Stimulated activated CD8-positive, alpha-beta memory T cell treated with anti-CD3 and anti-CD28 coated beads, Interleukin-15, amount 100 ng/mL, for 48 hours (primary cell): ENCODE results near the gene SLC37A1.
"Not testable (repeated sequence)": the region's sequence is repeated elsewhere in the genome, so short reads cannot be mapped to it uniquely, and the experiment has no call there.

Experiments
- DNase-seq, 2 donors: peaks; one replicate each; pipeline ENCODE4 v3.0.0-alpha.2; 2020; ENCODE audit warnings: low read depth in 2 of 2

The SLC37A1 gene

DNA sequence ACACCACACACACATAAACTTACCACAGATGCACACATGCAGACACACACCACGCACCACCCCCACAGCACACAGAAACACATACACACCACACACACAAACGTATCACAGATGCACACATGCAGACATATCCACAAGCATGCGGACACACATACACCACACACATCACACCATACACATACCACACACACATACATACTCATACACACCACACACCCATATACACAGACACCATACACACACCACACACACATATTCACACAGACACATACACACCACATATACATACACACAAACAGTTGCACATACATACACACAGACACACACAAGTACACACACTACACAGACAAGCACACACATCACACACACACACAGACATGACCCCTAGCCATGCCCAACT lies 102.3 kb downstream of the SLC37A1 start:
- DNase-seq, result no peak

DNA sequence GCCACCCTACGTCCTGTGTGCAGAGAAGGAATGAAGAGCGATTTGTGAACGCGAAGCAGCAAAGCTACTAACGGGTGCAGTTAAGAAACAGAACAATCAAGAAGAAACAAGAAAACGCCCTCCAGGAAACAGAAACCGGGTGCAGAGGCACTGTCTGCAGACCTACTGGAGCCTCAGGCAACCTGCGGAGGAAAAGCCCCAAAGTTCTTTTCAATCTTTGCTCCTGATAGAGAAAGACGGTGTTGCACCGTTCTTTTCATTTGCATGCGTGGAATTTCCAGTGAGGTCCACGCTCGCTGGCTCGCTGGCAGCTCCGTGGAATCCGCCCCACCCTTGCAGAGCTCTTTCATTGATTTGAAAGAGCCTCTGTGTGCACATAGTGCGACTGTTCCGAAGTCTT lies 102.8 kb downstream of the SLC37A1 start:
- DNase-seq, result no peak

- DNase-seq, result no peak
Measured at GRCh38 chr21:42616941-42617340, 103.3 kb downstream of the SLC37A1 start.

DNA sequence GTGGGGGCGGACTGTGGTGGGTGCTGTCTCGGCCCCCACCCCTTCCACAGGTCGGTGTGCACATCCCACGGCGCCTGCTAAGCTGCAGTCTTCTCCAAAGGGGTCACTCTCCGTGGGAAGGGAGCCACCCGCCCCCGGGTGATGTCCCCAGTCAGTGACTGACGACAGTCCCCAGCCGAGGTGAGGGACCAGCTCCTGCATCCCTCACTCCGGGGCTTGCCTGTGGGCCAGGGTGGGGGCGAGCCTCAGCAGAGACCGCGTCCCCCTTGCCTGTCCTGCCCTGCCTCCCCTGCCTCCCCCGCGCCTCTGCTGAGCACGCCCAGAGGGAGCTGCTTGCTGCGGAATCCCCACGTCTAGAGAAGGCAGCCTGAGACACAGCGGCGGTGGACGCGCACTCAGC lies 103.8 kb downstream of the SLC37A1 start:
- no peak for DNase-seq

GRCh38 chr21:42618707-42619102 lies 105.1 kb downstream of the SLC37A1 start:
- DNase-seq, result no peak

- no peak for DNase-seq
Measured at GRCh38 chr21:42619166-42619565, 105.5 kb downstream of the SLC37A1 start.

DNA sequence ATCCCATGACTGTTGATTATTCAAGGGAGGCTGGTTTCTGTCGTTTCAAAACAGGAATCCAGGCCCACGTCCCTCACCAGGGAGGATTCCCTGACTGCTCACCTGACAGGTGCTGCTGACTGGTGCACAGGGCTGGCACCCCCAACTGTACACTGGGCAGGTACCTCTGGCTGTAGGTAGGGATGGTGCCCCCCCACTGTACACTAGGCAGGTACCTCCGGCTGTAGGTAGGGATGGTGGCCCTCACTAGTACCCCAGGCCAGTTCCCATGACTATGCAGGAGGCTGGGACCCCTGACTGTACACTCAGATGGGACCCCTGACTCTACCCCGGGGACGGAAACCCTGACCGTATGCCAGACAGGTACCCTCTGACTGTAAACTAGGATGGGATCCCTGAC lies 106.2 kb downstream of the SLC37A1 start:
- DNase-seq, result no peak

- DNase-seq, result no peak
Measured at GRCh38 chr21:42621166-42621818, 107.6 kb downstream of the SLC37A1 start.

DNA sequence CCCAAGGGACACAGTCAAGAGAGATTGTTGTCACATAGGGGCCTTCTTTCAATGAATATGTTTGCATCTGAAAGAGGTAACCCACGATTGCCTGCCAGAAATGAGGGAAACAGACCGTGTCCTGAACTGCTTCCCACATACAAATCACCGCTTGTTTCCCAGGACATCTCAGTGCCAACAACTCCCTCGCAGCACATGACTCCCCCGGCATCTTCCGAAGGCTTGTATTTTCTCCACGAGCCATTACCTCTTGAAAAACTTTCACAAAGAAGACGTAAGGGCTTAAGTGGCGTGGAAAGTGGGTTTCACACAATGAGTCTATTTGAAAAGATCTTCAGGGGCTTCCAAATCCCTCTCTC lies 108.1 kb downstream of the SLC37A1 start:
- DNase-seq, result no peak

DNA sequence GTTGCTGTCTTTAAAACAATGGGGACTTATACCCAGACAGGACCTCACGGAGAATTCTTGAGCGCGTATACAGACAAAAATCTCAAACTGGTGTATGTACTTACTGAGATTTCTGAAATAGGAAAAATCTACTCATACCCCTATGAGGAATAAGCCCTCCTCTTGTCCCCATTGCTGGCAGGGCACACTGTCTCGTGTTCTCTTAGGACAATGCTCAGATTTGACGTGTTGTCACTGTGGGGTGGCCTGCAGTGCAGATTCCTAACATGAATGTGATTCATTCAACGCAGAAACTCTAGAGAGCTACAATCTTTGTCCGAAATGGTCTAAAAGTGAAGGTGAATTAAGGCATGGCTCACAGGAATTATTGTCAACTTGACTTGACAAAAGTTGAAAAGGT lies 108.6 kb downstream of the SLC37A1 start:
- DNase-seq, result no peak

GRCh38 chr21:42623694-42624093 lies 110.0 kb downstream of the SLC37A1 start:
- no peak for DNase-seq

GRCh38 chr21:42624095-42624790 lies 110.6 kb downstream of the SLC37A1 start:
- no peak for DNase-seq

- no peak for DNase-seq
Measured at GRCh38 chr21:42624936-42625335, 111.3 kb downstream of the SLC37A1 start.

DNA sequence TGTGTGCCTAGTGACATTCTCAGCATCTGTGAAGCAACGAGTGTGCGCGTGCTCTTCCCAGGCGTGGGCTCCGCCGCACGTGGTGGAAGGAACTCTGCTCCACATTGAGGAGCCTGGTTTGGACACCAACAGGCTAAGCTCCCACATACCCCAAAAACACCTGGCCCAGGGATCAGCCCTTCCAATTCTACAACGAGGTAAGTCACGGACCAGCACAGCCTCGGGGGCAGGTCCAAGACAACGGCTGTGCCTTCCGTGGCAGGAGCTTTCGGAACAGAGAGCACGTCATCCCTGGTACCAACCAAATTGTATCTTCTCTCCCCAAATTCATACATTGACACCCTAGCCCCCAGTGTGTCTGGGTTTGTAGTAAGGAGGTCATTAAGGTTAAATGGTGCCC lies 112.5 kb downstream of the SLC37A1 start:
- DNase-seq, result no peak

DNA sequence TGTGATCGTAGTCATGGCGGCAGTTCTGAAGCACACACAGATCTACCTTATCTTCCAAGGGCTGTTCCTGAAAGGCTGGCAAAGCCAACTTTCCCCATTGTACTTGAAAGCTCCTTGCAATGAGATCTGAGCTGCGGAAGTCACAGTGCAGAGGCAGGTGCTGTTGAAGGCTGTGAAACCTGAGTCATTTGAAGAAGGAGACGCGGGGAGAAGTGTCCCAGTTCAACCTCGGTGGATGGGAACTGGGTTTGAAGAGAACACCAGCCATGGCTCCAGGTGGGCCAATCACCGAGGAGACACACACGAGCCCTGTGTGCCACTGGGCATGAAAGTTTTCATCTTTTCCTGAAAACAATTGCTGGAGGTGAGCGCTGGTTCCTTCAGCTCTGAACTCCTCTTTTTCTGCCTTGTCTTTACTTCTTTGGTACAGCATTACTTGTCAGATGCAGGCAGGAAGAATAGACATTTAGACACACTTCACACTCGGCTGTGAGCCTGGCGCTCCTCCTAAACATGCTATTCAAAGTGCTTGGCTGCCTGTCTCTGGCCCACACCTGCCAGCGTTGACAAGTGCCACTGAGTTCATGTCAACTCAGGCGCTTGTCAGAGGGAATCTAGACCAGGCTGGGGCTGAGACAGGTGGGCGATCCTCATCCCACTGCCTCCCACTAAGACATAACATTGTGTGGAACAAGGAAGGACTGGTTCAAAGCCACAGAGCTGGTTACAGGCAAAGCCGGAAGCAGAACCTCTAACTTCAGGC lies 114.1 kb downstream of the SLC37A1 start:
- no peak for DNase-seq

DNA sequence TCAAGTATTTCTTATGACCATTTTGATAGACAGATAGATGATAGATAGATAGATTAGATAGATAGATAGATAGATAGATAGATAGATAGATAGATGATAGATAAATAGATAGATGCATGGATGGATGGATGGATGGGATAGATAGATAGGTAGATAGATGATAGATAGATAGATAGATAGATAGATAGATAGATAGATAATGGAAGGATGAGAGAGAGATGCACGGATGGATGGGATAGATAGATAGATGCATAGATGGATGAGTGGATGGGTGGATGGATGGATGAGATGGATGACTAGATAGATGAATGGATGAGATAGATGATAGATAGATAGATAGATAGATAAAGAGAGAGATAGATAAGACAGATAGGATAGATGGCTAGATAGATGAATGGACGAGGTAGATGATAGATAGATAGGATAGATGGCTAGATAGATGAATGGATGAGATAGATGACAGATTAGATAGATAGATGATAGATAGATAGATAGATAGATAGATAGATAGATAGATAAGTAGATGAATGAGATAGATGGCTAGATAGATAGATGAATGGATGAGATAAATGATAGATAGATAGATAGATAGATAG lies 114.9 kb downstream of the SLC37A1 start:
- DNase-seq, result not testable (repeated sequence)

DNA sequence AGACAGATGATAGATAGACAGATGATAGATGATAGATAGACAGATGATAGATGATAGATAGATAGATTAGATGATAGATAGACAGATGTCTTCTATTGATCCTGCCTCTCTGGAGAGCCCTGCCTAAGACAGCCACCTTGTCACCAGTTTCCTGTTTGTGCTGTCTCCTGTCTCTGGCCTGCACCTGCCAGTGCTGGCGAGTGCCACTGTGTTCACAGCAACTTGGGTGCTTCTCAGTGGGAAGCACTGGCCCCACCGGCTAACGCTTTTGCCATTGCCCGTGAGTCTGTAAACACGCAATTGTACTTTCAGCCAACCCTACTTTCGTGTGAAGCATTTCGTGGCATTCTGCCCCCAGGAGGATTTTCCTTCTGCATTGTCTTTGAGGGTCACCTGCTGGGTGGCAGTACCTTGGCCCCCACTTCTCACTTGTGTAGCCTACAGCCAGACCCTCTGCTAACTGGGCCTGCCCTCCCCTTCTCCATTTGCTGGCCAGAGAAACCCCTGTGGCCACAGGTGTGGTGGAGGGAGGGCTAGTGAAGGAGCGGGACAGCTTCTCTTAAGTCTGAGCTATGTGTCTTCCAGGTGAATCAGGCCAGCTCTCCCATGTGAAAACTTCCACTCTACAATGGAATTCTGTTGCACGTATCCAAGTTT lies 116.4 kb downstream of the SLC37A1 start:
- no peak for DNase-seq

DNA sequence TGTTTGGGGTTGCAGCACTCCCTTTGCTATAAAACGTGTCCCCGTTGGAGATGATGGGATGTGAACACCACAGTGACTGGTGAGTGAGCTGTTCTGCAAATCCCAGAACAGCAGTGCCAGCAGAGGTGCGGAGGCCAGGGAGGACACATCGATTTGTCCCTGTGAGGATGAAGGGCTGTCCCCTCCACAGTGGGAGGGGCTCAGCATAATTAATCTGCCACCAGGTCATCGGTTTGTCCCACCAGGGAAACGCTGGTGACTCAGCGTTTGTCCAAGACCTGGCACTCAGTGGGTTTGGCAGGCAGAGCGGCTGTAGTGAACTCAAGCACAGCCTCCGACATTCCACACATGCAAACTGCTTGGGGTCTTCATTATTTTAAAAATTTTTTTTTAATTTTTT lies 117.0 kb downstream of the SLC37A1 start:
- DNase-seq, result no peak
